ENCODE results near the gene IL23R. TPM values are rescaled to one million over a fixed set of nuclear protein-coding genes. Genes with fewer than 3 reads are reported as not detected.
A peak's percentile ranks its signal among the peaks of the same experiment; 100 is the strongest.
"Not testable (repeated sequence)": the region's sequence is repeated elsewhere in the genome, so short reads cannot be mapped to it uniquely, and the experiment has no call there.

IL23R gene
- total RNA-seq, 1 donor from 2014 or later: 0.14 TPM

- no peaks in the 10 kb centered on the region for H3K27me3 Mint-ChIP-seq
- no peak overlapping the region for H3K4me3 Mint-ChIP-seq
- no peak for TF ChIP-seq CTCF (conservative IDR thresholded peaks at IDR 0.05)
- H3K9me3 Mint-ChIP-seq: no peaks in the 10 kb centered on the region
- H3K36me3 Mint-ChIP-seq: no peaks in the 10 kb centered on the region
- peaks cover 4% of the 10 kb centered on the region for H3K4me1 Mint-ChIP-seq (ENCODE audit: unreplicated experiment)
- no peak overlapping the region for H3K27ac Mint-ChIP-seq
- DNase-seq (ENCODE audit: extremely low spot score, unreplicated experiment): no peak
These were observed 22.3 kb upstream of the IL23R start for GRCh38 chr1:67143966-67144365.

- no peak overlapping the region for H3K4me3 Mint-ChIP-seq
- peak; percentile 62 for TF ChIP-seq CTCF (conservative IDR thresholded peaks at IDR 0.05)
- H3K4me1 Mint-ChIP-seq (ENCODE audit: unreplicated experiment): peaks cover 9% of the 10 kb centered on the region
- no peaks in the 10 kb centered on the region for H3K36me3 Mint-ChIP-seq
- no peak overlapping the region for H3K27ac Mint-ChIP-seq
- H3K27me3 Mint-ChIP-seq: no peaks in the 10 kb centered on the region
- no peaks in the 10 kb centered on the region for H3K9me3 Mint-ChIP-seq
- DNase-seq (ENCODE audit: extremely low spot score, unreplicated experiment): no peak
These were observed 21.6 kb upstream of the IL23R start for GRCh38 chr1:67144696-67145095.

GRCh38 chr1:67146101-67146500 is 20.2 kb upstream of the IL23R start:
- no peak for TF ChIP-seq CTCF (conservative IDR thresholded peaks at IDR 0.05)
- Mint-ChIP-seq H3K27me3 (peaks cover 6% of the 10 kb centered on the region), H3K9me3 (no peaks in the 10 kb centered on the region), H3K4me3 (no peak overlapping the region), H3K4me1 (ENCODE audit: unreplicated experiment) (peaks cover 9% of the 10 kb centered on the region), H3K36me3 (no peaks in the 10 kb centered on the region), H3K27ac (no peak overlapping the region)
- no peak for DNase-seq (ENCODE audit: extremely low spot score, unreplicated experiment)

- DNase-seq (ENCODE audit: extremely low spot score, unreplicated experiment): no peak
- Mint-ChIP-seq H3K27me3 (peaks cover 11% of the 10 kb centered on the region), H3K9me3 (no peaks in the 10 kb centered on the region), H3K4me1 (ENCODE audit: unreplicated experiment) (peaks cover 9% of the 10 kb centered on the region), H3K27ac (no peak overlapping the region), H3K4me3 (no peak overlapping the region), H3K36me3 (no peaks in the 10 kb centered on the region)
- TF ChIP-seq CTCF (conservative IDR thresholded peaks at IDR 0.05): no peak
These were observed 19.7 kb upstream of the IL23R start for GRCh38 chr1:67146539-67146938.

GRCh38 chr1:67147973-67148372 is 18.3 kb upstream of the IL23R start:
- H3K4me3 Mint-ChIP-seq; DNase-seq (ENCODE audit: extremely low spot score, unreplicated experiment); H3K36me3 Mint-ChIP-seq; H3K27ac Mint-ChIP-seq; H3K4me1 Mint-ChIP-seq (ENCODE audit: unreplicated experiment); H3K9me3 Mint-ChIP-seq: not testable (repeated sequence)
- H3K27me3 Mint-ChIP-seq: peaks cover 25% of the 10 kb centered on the region

- H3K4me3 Mint-ChIP-seq: peak overlapping the region; percentile 40
- H3K36me3 Mint-ChIP-seq: no peaks in the 10 kb centered on the region
- DNase-seq (ENCODE audit: extremely low spot score, unreplicated experiment): no peak
- peaks cover 9% of the 10 kb centered on the region for H3K4me1 Mint-ChIP-seq (ENCODE audit: unreplicated experiment)
- no peak for TF ChIP-seq CTCF (conservative IDR thresholded peaks at IDR 0.05)
- H3K27ac Mint-ChIP-seq: peak overlapping the region; percentile 48
- peaks cover 30% of the 10 kb centered on the region for H3K27me3 Mint-ChIP-seq
- H3K9me3 Mint-ChIP-seq: no peaks in the 10 kb centered on the region
These were observed 17.6 kb upstream of the IL23R start for GRCh38 chr1:67148516-67149178.
